ENCODE measurements around the gene RNF44.

DNA sequence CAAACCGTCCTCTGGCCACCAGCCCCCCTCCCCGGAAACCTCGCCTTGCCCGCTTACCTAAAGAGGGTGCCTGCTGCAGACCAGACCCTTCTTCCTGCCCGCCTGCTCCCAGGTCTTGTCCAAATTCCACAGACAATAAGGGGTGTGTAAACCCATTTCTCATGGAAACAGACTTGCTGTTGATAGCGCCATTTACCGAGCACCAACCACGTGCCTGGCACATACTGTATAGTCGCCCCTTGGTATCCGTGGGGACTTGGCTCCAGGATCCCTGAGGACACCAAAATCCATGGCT, 37.0 kb upstream of the RNF44 start:
- TF ChIP-seq, protein P1, sequence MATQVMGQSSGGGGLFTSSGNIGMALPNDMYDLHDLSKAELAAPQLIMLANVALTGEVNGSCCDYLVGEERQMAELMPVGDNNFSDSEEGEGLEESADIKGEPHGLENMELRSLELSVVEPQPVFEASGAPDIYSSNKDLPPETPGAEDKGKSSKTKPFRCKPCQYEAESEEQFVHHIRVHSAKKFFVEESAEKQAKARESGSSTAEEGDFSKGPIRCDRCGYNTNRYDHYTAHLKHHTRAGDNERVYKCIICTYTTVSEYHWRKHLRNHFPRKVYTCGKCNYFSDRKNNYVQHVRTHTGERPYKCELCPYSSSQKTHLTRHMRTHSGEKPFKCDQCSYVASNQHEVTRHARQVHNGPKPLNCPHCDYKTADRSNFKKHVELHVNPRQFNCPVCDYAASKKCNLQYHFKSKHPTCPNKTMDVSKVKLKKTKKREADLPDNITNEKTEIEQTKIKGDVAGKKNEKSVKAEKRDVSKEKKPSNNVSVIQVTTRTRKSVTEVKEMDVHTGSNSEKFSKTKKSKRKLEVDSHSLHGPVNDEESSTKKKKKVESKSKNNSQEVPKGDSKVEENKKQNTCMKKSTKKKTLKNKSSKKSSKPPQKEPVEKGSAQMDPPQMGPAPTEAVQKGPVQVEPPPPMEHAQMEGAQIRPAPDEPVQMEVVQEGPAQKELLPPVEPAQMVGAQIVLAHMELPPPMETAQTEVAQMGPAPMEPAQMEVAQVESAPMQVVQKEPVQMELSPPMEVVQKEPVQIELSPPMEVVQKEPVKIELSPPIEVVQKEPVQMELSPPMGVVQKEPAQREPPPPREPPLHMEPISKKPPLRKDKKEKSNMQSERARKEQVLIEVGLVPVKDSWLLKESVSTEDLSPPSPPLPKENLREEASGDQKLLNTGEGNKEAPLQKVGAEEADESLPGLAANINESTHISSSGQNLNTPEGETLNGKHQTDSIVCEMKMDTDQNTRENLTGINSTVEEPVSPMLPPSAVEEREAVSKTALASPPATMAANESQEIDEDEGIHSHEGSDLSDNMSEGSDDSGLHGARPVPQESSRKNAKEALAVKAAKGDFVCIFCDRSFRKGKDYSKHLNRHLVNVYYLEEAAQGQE (IDR thresholded peaks at IDR 0.05; ENCODE audit: insufficient replicate concordance, low read depth): no peak
- TF ChIP-seq, protein P2, sequence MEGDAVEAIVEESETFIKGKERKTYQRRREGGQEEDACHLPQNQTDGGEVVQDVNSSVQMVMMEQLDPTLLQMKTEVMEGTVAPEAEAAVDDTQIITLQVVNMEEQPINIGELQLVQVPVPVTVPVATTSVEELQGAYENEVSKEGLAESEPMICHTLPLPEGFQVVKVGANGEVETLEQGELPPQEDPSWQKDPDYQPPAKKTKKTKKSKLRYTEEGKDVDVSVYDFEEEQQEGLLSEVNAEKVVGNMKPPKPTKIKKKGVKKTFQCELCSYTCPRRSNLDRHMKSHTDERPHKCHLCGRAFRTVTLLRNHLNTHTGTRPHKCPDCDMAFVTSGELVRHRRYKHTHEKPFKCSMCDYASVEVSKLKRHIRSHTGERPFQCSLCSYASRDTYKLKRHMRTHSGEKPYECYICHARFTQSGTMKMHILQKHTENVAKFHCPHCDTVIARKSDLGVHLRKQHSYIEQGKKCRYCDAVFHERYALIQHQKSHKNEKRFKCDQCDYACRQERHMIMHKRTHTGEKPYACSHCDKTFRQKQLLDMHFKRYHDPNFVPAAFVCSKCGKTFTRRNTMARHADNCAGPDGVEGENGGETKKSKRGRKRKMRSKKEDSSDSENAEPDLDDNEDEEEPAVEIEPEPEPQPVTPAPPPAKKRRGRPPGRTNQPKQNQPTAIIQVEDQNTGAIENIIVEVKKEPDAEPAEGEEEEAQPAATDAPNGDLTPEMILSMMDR (IDR thresholded peaks at IDR 0.05; ENCODE audit: insufficient read depth, low read length): no peak
